Mucosa of descending colon (tissue), 3 donors: ENCODE data around the gene SPG11. TPM values are rescaled to one million over a fixed set of nuclear protein-coding genes. Genes with fewer than 3 reads are reported as not detected.

Source experiments
- ATAC-seq: fragments of 200-7000 bp; cut with Tn5 transposase; one replicate; pipeline ENCODE4 v1.9.1; 2020; ENCODE audit warnings: mild to moderate bottlenecking, moderate library complexity
- DNase-seq, 3 donors: peaks; one replicate each; pipeline ENCODE4 v3.0.0-alpha.2; 2020
- H3K36me3 ChIP-seq: fragments of 200-600 bp; one replicate; pipeline ENCODE4 v1.8.0; 2021; ENCODE audit warnings: low read depth, mild to moderate bottlenecking
- H3K4me1 ChIP-seq: fragments of 200-600 bp; one replicate; pipeline ENCODE4 v1.8.0; 2021; ENCODE audit warnings: low read depth, mild to moderate bottlenecking
- H3K4me3 ChIP-seq: fragments of 200-600 bp; one replicate; pipeline ENCODE4 v1.8.0; 2021; ENCODE audit warnings: mild to moderate bottlenecking
- H3K9me3 ChIP-seq: fragments of 200-600 bp; one replicate; pipeline ENCODE4 v1.8.0; 2021; ENCODE audit warnings: mild to moderate bottlenecking
- intact Hi-C, 2 donors: fragments of 100-400 bp; cut with DNase I in 1 of 2; cut with micrococcal nuclease in 1 of 2; formaldehyde crosslinking; loops; one replicate each; pipeline versions ENCODE4 v1.11.0 to v1.11.1; 2022; cut with DNase I, micrococcal nuclease
- total RNA-seq, 3 donors: library from RNA; stranded (reverse); fragmentation: NEBNext Ultra II Directional in 2 of 3; extraction: Animal tissue kit (Norgen Biotek cat#: 25700) in 2 of 3; gene quantifications; one replicate each; pipeline versions ENCODE4 v1.2.1 to v1.2.4, GENCODE V29; 2021 to 2023
- TF ChIP-seq, protein P1 (sequence below): fragments of 200-600 bp; IDR thresholded peaks from one replicate; pipeline ENCODE4 v1.8.0; 2022; ENCODE audit warnings: antibody characterized with exemption, mild to moderate bottlenecking
- donor health status: DM: no; HTN: no; CAD: no; lungs with moderate emphysema.
- donor health status: DM: no; HTN: no; CAD: no.
- donor health status: DM: no; HTN: yes; CAD: no.

The SPG11 gene
- total RNA-seq, 3 donors from 2014 or later: 89.9 to 135 (median 90.6) TPM

DNA sequence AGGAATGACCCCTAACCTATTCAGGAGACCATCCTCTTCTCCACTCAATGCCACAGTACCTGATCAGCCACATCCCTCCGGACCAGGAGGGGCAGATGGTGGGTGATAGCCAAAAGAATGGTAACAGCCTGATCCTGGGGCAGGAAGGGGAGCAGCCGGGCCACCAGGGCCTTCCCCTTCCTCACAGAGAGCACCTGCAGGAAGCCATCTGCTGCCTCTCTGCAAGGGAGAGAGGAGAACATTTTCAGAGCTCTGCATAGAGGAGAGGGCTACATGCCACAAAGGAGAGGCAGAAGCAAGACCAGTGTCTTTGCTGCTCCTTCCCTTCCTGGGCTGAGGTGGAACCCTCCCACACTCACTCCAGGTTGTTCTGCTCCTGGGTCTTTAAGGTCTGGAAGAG is 5.5 kb upstream of the SPG11 start:
- Histone ChIP-seq H3K9me3 (no peaks in the 10 kb centered on the region), H3K4me3 (no peak overlapping the region), H3K4me1 (no peaks in the 10 kb centered on the region), H3K36me3 (no peaks in the 10 kb centered on the region)
- no peak for DNase-seq
- no peak for ATAC-seq
- intact Hi-C loops: loop anchor here in 1 of 2 donors (10.0 kb wide), 1 partner anchor 66 kb away; the partner anchor contains the start of gene TRIM69
- TF ChIP-seq, protein P1, sequence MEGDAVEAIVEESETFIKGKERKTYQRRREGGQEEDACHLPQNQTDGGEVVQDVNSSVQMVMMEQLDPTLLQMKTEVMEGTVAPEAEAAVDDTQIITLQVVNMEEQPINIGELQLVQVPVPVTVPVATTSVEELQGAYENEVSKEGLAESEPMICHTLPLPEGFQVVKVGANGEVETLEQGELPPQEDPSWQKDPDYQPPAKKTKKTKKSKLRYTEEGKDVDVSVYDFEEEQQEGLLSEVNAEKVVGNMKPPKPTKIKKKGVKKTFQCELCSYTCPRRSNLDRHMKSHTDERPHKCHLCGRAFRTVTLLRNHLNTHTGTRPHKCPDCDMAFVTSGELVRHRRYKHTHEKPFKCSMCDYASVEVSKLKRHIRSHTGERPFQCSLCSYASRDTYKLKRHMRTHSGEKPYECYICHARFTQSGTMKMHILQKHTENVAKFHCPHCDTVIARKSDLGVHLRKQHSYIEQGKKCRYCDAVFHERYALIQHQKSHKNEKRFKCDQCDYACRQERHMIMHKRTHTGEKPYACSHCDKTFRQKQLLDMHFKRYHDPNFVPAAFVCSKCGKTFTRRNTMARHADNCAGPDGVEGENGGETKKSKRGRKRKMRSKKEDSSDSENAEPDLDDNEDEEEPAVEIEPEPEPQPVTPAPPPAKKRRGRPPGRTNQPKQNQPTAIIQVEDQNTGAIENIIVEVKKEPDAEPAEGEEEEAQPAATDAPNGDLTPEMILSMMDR: no peak

DNA sequence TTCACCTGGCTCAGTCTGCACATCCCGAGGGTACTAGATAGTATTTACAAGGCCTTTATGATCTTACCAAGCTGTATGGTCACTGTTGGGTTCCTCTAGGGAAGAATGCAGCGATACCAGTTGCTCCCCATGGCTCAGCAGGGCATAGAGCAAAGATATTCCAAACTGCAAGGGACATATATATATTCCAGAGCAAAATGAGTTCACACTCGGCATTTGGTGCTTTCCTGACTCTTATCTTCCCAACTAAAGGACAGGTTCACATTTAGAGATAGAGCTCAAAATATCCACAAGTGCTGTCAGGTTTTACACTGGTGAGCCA is 3.5 kb upstream of the SPG11 start:
- intact Hi-C loops: loop anchor here in 1 of 2 donors (10.0 kb wide), 1 partner anchor 68 kb away; the partner anchor contains the start of gene TRIM69
- no peak for DNase-seq

DNA sequence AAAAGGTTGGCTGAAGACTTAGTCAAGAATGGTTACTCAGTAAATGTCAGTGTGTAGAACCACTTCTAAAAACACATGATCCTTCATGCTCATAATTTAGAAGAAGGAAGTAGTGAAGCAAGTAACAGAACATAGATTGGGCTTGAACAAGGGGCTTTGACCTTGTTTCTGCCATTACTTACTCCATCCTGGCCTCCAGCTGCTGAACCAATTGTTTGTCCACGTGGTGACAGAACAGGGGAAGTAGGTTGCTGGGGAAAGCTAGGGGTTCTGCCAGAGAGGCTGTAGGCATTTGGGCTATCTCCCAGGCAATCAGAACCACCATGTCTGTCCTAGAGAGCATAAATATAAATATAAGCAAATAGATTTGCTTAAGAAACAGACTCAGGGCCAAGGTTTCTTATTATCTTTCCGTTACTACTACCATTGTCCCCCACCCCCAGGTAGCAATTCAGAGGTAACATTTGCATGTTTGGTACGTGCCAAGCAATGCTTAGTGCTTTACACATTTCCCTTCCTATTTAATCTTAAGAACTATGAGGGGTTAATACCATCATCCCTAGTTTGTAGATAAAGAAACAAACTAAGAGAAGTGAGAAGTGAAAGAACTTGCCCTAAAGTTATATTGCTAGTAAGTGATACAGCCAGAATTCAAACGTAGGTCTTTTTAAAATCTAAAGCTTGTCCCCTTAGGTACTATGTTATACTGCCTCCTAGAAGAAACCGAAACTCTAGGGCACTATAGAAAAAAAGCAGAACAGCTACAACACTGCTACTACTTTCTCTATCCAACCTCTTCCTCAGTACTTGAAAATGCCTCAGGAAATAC is 3.0 kb upstream of the SPG11 start:
- Histone ChIP-seq H3K4me3 (no peak overlapping the region), H3K9me3 (no peaks in the 10 kb centered on the region), H3K4me1 (peaks cover 12% of the 10 kb centered on the region), H3K36me3 (no peaks in the 10 kb centered on the region)
- ATAC-seq (no peak), DNase-seq (no peak)
- intact Hi-C loops: loop anchor here in 1 of 2 donors (10.0 kb wide), 1 partner anchor 68 kb away; the partner anchor contains the start of gene TRIM69
- TF ChIP-seq, protein P1: no peak

More for the DNA sequence above, 3.5 kb upstream of the SPG11 start:
- no peaks in the 10 kb centered on the region for H3K9me3 ChIP-seq
- no peak for ATAC-seq
- H3K4me1 ChIP-seq: peaks cover 9% of the 10 kb centered on the region
- TF ChIP-seq, protein P1: no peak
- H3K36me3 ChIP-seq: no peaks in the 10 kb centered on the region
- H3K4me3 ChIP-seq: no peak overlapping the region

DNA sequence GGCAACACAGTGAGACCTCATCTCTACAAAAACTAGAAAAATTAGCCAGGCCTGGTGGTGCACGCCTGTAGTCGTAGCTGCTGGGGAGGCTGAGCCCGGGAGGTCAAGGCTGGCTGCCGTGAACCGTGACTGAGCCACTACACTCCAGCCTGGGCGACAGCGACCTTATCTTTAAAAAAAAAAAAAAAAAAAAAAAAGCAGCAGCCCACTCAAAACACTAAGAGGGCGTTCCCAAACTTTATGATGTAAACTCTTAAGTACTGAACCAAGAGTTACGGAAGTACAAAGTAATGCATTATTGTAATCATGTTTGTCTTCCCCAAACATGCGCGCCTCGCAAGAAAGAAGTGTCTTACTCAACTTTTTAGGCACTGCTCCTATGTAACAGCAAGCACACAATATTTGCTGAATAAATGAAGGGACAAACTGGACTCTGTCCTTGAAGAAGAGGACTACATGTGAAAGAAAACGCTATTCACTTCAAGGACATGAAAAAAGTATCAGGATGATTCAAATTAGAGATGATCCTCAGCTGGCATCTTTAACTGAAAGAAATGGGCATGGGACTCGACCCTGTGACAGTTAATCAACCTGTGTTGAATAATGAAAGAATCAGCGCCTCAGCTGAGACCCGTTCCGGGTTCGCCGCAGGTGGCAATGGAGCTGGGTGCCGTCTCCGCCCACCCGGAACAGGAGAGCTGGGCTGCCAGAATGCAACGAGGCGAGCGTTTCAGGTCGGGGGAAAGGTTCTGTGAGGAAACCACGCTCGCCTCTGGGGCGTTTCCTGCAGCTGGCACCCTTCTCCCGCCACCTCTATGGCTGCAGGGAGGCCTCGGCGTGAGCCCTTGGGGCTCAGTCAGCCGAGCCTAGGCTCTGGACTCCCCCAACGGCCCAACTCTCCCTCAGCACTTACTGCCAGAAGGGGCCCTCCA is 718 bp downstream of the SPG11 start:
- intact Hi-C loops: loop anchor here (5.0 to 10.0 kb wide), 2 partner anchors 65 to 72 kb away; partner anchors contain the start of gene TRIM69 (in 1 of the 2)
- DNase-seq: peak; percentile 82 to 92 (median 87)
- H3K4me3 ChIP-seq: peak overlapping the region; percentile 94
- no peaks in the 10 kb centered on the region for H3K9me3 ChIP-seq
- no peaks in the 10 kb centered on the region for H3K36me3 ChIP-seq
- TF ChIP-seq, protein P1: no peak
- peak; percentile 83 for ATAC-seq
- H3K4me1 ChIP-seq: peaks cover 12% of the 10 kb centered on the region

DNA sequence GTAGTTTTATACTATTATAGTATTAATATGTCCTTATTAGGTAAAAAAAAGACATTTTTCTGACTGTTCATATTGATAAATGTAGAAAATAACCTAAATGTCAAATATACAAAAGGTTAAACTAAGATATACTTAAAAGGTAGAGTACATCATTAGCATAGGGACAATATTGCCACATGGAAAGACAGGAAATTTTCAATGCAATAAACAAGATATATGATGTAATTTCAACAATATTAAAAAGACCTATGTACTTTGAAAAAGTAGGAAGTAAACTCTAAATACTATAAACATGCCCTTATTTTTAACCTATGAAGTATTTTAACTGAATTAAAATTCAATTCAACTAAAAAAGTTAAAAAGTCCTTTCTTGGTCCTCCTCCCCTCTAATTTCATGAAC is 1.9 kb downstream of the SPG11 start:
- ATAC-seq: no peak
- intact Hi-C loops: loop anchor here (5.0 to 10.0 kb wide), 2 partner anchors 66 to 73 kb away; partner anchors contain the start of gene TRIM69 (in 1 of the 2)

More for the DNA sequence above, 1.9 kb downstream of the SPG11 start:
- DNase-seq: no peak
- Histone ChIP-seq H3K4me3 (no peak overlapping the region), H3K36me3 (no peaks in the 10 kb centered on the region), H3K4me1 (peaks cover 12% of the 10 kb centered on the region), H3K9me3 (no peaks in the 10 kb centered on the region)
- TF ChIP-seq, protein P1: no peak
